ENCODE measurements around the gene AK8.

DNA sequence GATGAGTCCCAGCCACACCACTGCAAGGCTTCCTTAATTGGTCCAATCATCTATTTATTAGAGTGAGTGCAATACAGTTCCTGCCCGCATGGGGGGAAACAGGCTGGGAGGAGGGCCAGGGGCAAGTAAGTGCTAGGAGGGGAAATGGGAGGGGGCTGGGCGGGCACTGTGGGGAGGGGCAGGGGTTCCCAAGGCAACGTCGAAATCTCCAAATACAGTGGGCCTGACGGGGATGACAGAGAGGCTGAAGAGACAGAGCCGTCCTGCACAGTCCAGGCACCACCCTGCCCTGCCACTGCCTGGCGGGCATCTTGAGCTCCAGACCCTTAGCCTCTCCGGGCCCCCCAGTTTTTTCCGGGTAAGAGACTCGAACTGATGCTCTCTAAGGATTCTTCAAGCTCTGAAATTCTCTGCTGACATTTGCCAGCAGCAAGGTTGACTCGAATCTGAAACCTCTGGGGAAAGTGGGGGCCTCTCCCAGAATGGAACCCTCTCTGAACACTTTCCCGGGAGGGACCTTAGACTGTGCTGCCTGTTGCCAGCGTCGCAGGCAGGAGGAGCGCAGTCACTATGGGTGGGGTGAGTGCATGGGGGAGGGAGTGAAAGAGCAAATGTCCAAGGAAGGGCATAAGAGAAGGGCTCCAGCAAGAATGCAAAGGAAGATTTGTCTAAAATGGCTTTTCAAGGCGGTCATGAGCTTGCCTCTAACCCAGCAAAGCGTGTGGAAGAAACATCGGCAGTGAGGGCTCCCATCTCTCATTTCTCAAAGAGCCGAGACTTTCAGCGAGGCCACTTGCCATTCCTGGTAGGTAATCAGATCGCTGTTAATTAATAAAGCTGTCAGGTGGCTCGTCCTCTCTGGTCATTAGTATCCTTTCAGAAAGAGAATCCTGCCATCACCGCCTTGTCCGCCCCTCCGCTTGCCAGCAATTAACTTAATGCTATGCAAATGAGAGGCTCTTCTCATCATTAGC lies 108.9 kb downstream of the AK8 start:
- TF ChIP-seq POLR2A (IDR thresholded peaks at IDR 0.05) = peak in 2 of 4 donors; percentile 19 to 30
- TF ChIP-seq, protein P1, sequence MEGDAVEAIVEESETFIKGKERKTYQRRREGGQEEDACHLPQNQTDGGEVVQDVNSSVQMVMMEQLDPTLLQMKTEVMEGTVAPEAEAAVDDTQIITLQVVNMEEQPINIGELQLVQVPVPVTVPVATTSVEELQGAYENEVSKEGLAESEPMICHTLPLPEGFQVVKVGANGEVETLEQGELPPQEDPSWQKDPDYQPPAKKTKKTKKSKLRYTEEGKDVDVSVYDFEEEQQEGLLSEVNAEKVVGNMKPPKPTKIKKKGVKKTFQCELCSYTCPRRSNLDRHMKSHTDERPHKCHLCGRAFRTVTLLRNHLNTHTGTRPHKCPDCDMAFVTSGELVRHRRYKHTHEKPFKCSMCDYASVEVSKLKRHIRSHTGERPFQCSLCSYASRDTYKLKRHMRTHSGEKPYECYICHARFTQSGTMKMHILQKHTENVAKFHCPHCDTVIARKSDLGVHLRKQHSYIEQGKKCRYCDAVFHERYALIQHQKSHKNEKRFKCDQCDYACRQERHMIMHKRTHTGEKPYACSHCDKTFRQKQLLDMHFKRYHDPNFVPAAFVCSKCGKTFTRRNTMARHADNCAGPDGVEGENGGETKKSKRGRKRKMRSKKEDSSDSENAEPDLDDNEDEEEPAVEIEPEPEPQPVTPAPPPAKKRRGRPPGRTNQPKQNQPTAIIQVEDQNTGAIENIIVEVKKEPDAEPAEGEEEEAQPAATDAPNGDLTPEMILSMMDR (IDR thresholded peaks at IDR 0.05) = peak; percentile 27 to 73 (median 36)
